Inferior parietal cortex (tissue), 1 donor: Measurements from ENCODE around the gene TFF3.
A peak's percentile ranks its signal among the peaks of the same experiment; 100 is the strongest.

Source experiments
- DNase-seq: peaks from one replicate; pipeline ENCODE4 v3.0.0-alpha.2; 2016; ENCODE audit errors: extremely low spot score

The TFF3 gene

DNA sequence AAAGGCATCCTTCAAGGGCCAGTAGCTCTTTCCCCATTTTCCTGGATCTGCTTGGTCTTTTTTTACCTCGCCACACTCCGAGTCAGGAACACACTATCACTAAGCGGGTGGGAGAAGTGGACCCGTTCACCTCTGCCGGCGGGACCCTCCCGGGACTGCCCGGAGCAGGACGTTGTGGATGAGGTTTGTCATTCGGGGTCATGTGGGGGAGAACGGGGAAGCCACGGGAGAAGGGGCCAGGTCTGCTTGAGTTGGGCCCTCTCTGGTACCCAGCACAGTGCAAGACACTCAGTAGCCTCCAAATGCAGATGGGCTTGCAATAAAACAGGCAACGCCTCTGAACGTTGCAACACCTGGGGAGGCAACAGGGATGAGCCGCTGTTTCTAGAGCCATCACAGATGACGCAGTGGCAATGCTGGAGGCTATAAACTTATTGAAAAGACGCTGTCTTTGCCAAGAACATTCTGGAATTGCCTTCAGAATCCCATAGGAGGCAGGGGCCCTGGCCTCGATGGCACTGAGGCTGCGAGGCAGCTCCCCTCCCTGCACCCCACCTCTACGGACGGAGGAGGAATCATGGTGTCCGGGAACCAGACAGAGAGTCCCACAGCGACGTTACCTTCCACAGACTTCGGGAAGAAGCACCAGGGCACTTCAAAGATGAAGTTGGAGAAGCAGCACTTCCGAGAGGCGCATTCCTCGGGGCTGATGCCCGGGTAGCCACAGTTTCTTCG, 31.8 kb upstream of the TFF3 start:
- DNase-seq: no peak

DNA sequence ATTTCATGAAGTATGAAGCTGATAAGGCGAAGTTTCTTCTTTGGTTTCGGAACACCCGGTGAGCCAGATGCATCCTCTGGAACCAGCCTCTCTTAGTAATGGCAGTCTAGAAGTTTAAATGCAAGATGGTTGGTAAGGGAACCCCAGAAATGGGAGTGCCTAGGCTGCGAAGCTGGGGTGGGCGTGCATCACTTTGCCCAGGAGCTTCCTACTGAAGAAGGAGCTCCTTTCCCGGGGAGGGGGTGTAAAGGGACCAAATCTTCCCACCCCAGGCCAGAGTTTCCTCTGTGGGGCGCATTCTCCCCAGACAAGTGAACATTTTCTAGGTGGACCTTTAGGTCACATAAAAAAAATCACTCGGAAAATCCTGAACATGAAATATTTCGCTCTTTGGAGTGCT, 31.2 kb upstream of the TFF3 start:
- DNase-seq: no peak

DNA sequence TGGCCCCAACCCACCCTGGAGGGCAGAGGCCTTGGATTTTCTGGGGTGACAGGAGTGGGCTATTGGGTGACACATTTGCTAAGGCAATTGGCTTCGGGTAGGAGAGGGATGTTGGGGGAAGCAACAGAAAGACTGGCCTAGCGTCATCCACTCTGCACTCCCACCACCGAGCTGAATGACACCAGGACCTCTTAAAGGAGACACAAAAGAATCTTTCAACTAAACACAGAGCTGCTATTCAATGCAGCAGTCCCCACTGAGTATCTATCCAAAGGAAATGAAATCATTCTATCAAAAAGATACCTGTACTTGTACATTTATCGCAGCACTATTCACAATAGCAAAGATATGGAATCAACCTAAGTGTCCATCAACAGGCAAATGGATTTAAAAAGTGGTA, 29.4 kb upstream of the TFF3 start:
- no peak for DNase-seq

DNA sequence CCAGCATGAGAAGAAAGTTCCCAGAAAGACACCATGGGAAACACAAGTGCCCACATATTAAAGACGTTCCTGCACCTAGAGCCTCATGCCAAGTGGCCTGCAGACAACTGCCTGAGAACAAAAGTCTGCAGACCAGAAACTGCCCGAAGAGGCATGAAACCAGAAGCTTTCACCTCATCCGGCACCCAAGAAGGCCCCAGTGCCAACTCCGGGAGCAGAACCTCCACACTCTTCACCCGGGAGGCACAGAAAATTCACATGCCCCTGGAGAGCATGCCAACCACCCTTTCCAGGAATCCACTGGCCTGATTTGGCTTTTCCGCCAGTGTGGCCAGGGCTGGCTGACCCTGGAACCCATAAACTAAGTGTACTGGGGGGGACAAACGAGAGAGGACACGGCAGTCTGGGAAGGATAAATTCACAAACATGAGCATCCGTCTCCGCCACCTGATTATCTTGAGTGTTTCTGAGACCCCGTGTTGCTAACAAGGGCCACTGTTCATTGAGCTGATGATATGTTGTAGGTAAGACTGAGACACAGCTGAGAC, 28.8 kb upstream of the TFF3 start:
- DNase-seq: no peak

DNA sequence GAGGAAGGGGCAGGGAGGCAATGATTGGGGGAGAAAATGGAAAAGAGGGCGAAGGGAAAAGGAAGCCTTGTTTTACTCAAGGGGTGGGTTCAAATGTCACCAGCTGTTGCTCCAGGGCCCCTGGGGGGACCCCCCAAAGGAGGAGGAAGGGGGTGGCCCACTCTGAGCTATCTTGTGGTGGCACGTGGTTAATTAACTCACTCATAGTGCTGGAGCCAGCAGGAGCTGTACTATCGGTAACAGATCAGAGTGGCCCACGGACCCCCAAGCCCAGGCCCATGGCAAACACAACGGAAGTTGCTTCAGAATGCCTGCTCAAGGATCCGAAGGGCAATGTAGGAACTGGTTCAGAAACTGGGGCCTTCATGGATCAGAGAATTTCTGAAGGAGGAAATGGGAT, 28.3 kb upstream of the TFF3 start:
- no peak for DNase-seq

DNA sequence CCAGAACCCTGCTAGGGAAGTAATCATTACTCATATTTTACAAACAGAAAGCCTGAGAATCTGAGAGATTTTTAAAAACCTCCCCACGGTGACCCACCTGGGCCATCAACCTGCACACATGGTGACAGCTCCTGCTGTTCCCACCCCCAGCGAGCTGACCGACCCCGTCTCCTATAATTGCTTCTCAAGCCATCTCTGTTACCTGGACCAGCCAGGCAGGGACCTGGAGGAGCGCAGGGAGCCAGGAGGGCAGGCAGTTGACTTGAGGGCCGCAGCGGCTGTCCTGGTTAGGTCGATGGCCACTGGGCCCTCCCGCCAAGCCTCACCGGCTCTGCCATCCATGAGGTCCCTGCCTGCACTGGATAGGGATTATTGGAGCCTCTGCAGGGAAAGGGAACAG, 27.9 kb upstream of the TFF3 start:
- DNase-seq: no peak

DNA sequence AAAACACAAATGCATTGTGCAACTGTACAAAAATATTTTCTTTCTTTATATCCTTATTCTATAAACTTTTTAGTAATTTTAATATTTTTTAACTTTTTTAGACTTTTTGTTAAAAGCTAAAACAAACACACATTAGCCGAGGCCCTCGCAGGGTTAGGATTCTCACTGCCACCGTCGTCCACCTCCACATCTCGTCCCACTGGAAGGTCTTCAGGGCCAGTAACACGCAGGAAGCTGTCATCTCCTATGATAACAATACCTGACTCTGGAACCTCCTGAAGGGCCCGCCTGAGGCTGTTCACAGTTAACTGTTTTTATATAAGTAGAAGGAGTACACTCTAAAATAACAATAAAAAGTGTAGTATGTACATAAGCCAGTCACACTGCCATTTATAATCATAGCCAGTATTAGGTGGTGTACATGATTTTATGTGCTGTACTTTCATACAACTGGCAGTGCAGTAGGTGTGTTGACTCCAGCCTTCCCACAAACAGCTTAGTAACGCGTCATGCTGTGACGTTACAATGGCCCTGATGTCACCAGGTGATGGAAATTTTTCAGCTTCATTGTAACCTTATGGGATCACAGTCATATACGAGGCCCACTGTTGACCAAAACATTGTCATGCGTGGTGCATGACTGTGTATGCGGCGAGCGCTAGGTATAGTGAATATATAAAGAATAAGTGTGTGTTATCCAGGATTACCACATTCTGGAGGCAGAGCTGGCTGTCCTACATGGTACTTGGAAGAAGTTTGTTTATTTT, 26.8 kb upstream of the TFF3 start:
- no peak for DNase-seq

DNA sequence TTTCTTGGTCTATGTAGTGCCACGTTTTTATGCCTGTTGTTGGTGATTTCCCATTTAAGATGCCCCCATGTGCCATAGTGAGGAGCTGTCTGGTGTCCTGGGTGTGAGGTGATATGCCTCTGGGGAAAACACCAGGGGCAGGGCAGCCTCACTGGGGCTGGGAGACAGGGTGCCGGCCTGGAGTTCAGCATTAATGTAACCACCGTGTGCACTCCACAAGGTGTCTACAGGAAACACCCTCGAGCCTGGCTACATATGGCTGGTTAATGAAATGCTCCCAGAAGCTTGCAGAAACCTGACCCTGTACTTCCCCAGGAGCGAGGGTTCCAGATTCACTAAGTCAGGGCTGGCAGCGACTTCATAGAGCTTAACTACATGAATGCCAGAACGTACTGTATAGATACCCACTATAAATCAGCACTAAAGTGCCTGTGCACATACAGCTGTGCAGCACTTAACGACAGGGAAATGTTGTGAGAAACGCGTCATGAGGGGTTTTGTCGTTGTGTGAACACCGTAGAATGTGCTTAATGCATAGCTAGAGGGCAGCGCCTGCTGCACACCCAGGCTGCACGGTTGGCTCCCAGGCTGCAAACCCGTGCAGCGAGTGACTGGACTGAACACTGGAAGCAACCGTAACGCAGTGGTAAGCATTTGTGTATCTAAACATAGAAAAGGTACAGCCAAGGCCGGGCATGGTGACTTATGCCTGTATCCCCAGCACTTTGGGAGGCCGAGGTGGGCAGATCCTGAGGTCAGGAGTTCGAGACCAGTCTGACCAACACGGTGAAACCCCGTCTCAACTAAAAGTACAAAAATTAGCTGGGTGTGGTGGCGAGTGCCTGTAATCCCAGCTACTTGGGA, 25.2 kb upstream of the TFF3 start:
- no peak for DNase-seq

DNA sequence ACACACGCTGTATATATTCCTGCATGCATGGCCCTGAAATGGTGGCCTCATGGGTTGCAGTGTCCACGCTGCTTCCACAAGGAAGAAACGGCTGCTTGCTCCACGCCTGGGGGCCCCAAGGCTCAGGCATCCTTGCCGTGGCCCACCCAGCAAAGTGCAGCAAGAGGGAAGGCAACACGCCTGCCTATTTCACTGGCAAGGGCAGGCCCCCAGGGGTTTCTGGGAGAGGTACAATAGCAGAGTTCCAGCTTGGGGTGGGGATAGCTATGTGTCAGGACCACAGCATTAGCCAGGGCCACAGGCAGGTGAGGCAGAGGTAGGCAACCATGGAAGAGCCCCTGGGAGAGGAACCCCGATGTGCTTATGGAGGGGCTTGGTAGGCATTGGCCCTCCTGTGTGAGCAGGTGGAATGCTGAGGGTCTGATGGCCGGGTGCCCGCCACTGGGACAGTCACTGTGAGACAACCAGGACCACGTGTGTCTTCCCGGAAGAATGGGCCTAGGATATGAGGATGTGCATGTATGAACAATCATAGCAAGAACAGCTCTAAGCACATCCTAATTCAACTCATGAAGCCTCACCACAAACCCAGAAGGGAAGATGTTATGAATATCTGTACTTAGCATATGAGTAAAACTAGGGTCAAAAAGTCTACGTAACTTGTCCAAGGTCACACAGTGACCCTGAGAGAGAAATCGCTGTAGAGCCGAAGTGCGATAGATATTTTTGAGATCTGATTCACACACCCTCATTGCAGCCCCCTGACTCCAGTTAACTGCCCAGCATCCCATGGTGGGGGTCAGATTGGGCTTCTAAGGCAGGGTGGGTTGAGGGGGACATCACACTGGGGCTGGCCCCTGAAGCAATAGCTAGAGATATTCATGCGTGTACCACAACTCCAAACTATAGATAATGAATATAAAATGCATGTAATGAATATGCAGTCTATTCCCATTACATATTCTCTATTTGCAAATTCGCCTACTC, 23.8 kb upstream of the TFF3 start:
- DNase-seq: no peak

DNA sequence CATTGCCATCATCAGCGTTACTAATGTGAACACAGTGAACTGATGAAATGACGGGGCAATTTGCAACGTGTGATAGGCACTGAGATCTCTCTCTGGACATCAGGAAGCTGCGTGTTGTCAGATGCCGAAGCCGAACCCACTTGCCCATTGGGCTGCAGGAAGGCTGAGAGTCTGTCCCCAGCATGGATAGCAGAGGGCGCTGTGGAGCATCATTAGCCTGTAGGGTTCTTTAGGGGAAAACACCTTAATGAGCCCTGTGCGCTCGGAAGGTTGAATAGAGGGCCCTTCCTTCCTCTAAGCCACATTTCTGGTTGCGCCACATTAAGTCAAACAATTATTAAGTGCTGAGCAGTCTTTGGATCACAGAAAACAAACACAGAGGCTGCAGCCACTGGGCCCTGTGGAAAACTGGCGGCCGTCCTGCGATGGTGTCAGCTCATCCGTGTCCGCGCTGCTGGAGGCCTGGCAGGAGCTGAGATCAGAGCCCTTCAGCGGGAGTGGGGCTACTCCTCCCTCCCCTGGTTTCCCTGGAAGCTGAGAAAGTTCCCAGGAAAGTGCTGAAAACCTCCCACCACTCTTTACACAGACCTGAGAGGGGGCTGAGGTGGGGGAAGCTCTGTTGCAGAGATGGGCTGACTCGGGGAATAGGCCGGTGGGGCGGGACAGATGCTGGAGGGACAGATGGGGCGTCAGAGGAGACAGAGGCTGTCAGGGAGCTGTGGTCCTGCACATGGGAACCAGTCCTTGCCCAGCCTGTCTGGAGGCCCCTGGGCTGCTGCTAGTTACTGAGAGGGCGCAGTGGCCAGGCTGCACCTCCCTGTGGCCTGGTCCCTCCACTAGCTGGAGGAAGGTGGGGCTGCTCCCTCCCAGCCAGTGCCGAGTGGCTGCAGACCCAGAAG, 22.9 kb upstream of the TFF3 start:
- DNase-seq: peak; percentile 75

DNA sequence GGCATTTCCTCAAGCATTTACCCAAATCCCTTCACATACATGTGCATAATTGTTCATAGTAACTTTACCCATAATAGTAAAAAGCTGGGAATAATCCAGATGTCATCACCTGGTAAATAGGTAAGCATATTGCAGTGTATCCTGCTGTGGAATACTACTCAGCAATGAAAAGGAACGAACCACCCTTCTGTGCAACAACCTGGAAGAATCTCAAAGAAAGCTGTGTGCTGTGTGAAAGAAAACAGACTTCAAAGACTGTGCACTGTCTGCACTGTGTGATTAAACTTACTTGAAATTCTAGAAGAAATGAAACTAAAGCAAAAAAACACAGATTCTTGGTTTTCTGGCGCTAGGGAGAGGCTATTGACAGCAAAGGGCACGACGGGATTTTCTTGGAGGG, 22.1 kb upstream of the TFF3 start:
- DNase-seq: no peak

DNA sequence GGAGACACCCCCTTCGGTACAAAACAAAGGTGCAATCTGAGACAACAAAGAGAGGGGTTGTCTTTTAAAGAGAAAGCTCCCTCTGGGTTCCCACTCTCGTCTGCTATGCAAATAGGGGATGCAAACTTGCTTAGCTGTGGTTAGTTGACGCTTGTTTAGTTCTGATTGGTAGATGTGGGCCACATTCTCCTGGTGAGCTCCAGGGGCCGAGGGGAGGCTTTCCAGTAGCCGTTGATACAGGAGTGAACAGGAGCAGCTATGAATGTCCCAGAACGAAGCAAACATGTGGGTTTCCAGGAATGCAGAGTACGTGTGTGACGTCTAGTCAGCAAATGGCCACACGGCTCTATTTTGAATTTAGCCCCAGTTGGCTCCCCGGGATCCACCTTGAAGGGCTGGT, 20.8 kb upstream of the TFF3 start:
- no peak for DNase-seq

DNA sequence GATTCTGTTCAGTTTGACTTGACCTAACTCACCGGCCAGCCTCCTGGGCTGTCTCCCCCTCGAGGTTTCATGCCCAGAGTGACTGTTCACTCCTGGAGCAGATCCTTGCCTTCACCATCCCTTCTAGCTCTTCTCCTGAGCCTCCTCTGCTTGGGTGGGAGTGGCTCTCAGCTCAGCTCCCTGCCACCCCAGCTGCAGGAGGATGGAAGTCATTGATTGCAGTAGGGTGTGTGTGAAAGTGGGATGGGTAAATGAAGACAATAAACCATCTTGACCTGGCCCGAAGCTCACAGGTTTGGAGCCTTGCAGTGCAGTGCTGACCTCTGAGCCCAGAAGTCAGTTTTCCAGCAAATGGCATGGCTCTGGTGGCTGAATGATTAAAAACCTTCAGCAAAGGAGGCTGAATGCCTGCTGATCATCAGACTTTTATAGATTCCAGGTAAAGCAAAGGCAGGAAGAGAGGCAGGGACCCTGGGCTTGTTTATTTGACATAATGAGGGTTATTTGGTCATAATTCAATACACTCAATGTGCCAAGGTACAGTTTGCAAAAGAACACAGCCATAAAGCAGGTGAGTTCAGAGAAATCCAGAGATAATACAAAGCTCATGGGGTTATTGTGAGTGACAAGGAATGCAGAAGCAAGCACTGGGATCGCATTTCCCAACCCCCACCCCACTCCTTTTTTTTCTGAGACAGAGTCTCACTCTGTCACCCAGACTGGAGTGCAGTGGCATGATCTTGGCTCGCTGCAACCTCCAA, 17.5 kb upstream of the TFF3 start:
- DNase-seq: no peak

DNA sequence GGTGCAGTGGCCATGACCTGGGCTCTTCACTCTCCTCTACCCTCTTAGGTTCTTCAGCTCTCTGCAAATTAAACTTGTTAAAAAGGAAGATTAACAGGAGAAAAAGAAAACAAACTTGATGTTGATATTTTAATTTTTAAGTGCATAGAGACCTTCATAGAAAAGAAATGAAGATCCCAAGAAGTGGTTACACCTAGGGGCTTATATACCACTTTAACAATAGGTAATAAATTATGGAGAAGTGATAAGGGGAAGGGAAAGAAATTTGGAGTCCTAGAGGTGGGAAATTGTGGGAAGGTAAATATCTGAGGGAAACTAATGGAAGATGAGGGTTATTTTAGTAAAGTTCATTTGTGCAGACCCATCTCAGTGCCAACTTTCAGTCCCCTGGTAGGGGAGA, 16.5 kb upstream of the TFF3 start:
- DNase-seq: no peak

DNA sequence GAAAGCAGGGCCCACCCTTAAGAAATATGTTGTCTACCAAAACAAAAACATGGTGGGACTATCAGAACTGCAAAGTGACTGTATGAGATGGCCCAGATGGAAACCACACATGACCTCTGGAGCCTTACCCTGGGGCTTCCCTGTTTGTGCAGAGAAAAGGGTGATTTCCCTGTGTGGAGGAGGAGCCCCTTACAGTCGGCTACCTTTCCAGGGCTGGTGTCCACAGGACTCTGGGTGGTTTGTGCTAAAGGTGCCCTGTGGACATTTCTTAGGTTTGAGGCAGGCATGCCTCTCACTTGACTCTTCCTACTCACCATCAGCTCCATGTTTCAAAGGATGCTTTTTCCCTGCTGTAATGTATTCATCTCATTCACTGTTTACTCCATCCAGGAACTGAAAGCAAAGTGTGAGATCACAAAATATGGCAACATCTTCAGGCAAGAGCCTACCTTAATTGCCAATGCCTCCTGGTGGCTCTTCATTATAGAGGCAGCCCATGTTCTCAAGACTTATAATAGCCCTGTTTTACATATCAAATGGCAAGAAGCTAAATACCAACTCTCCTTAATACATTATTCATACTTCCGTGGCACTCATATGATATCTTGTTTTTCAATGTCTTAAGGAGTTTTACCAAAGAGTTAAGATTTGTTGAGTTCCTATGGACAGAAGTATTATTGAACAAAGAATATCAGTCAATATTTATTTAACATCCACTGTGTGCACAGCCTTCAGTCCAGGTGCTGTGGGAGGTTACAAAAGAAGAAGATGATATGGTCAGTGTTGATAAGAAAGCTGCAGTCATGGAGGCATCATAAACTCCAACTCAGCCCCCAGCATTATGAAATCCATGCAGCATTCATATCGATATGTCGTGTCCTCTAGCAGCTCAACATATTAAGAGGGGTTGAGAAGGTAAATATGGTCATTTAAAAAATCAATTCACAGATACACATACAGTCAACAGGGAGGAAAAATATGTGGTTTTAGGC, 15.5 kb upstream of the TFF3 start:
- no peak for DNase-seq

DNA sequence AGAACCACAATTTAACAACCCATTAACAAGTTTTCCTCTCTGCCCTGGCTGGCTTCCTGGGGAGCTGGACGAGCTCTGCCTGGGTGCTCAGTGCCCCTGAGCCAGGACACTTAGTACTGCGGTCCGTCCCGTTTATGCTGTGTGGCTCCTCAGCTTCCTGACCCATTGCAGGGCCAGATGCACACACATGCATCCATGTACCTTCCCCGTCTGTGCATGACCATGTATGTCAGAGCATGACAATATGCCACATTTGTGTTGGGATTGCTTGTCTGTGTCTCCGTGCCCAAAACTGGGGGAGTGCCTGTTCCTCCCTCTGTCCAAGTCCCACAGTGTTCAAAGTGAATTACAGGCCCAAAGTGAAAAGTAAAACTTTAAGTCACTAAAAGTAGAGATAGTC, 9.7 kb upstream of the TFF3 start:
- no peak for DNase-seq

DNA sequence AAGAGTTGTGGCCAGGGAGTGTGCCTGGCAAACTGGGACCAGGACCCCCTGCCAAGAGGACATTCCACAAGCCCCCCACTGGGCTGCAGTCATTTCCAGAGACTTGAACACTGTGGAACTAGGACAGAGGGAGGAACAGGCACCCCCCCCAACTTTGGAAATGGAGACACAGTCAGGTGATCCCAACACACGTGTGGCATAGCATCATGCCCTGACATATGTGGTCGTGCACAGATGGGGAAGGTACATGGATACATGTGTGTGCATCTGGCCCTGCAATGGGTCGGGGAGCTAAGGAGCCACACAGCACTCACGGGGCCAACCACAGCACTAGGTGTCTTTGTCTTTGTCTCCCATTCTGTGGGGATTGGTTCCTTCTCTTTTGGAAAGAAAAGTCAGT, 6.6 kb upstream of the TFF3 start:
- DNase-seq: no peak

DNA sequence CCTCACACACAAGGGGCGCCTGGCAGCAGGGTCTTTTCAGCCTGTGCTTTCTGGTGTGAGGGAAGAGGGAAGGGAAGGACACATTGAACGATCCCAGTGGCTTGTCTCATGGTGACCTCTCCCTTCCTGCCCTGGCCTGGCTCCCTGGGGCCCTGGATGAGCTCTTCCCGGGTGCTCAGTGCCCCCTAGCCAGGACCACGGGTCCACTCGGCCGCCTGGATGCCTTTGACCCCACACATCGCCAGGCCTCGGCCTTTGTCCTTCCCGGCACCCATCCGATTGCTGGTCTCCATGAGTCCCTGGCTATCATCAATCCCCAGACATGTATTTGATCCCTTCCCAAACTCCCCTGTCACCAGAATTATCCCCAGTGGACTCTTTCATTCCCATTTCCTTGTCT, 6.0 kb upstream of the TFF3 start:
- DNase-seq: no peak
